ENCODE data around the gene GRIK4. TPM values are rescaled to one million over a fixed set of nuclear protein-coding genes. Genes with fewer than 3 reads are reported as not detected.

The GRIK4 gene
- total RNA-seq, 1 donor from 2014 or later, result 2.2 TPM

DNA sequence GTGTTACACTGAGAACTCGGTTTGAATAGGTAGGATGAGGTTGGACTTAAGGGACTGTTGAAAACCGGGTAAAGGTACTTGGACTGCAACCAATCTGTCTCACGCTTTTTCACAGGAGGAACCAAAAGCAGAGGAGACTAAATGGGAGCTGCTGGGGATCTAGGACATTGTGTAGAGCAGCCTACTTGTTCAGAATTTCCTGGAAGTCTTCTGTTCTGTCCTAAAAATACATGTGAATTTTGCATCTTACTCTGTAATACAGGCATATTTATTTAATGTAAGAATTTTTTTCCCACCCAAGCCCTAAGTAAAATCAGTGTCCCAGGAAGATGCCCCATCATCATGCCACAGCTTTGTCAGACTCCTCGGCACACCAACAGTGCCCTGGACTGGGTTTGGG lies 460.3 kb downstream of the GRIK4 start:
- H3K27ac Mint-ChIP-seq (ENCODE audit: unreplicated experiment), result no peak overlapping the region
- Histone ChIP-seq H3K27ac (ENCODE audit: low read depth, low read length) (no peak overlapping the region), H3K79me2 (ENCODE audit: insufficient read depth, low read length) (no peaks in the 10 kb centered on the region), H3K4me1 (ENCODE audit: insufficient read depth, low read length) (no peaks in the 10 kb centered on the region), H3K4me2 (ENCODE audit: low read length) (no peak overlapping the region), H4K20me1 (ENCODE audit: insufficient read depth, low read length) (no peaks in the 10 kb centered on the region), H3K27me3 (ENCODE audit: insufficient read depth, low read length) (no peaks in the 10 kb centered on the region), H2AFZ (ENCODE audit: low read depth, low read length) (no peak overlapping the region), H3K36me3 (ENCODE audit: insufficient read depth, low read length) (no peaks in the 10 kb centered on the region), H3K9me3 (ENCODE audit: insufficient read depth, low read depth, low read length) (no peaks in the 10 kb centered on the region), H3K4me3 (ENCODE audit: insufficient read depth, low read depth, low read length) (no peak overlapping the region), H3K9ac (ENCODE audit: low read length) (no peak overlapping the region)
- TF ChIP-seq CTCF (IDR thresholded peaks at IDR 0.05; ENCODE audit: insufficient read depth, low read depth, low read length), result no peak
- no peak for TF ChIP-seq EZH2 (IDR thresholded peaks at IDR 0.05; ENCODE audit: insufficient read depth, low read length)
- H3K4me3 Mint-ChIP-seq (ENCODE audit: unreplicated experiment), result no peak overlapping the region
- H3K4me1 Mint-ChIP-seq (ENCODE audit: low read depth, unreplicated experiment), result peaks cover 16% of the 10 kb centered on the region
- no peaks in the 10 kb centered on the region for H3K9me3 Mint-ChIP-seq (ENCODE audit: unreplicated experiment)
- H3K36me3 Mint-ChIP-seq (ENCODE audit: low read depth, unreplicated experiment), result peaks cover 6% of the 10 kb centered on the region
- FAIRE-seq (no peak), DNase-seq (ENCODE audit: low read depth) (no peak)
- H3K27me3 Mint-ChIP-seq (ENCODE audit: low read depth, unreplicated experiment), result peaks cover 12% of the 10 kb centered on the region

DNA sequence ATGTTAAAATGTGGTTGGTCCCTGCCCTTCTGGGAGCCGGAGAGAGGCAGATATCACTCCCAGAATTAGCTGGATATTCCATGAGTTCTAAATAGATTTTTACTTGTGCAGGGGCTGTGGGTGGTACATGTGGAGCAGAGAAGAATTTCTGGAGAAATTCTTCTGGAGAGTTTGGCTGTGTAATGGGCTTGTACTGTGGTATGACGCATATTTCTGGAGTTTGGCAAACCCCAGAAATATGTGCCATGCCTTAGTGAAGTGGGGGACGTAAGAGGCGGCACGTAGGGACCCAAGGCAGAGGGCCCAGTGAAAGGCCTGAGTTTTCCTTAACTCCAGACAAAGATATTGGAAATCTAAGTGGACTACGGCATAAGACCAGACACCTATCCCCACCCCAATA lies 461.1 kb downstream of the GRIK4 start:
- H3K79me2 ChIP-seq (ENCODE audit: insufficient read depth, low read length), result no peaks in the 10 kb centered on the region
- H3K36me3 ChIP-seq (ENCODE audit: insufficient read depth, low read length), result no peaks in the 10 kb centered on the region
- no peaks in the 10 kb centered on the region for H3K9me3 ChIP-seq (ENCODE audit: insufficient read depth, low read depth, low read length)
- H3K4me1 ChIP-seq (ENCODE audit: insufficient read depth, low read length), result no peaks in the 10 kb centered on the region
- H4K20me1 ChIP-seq (ENCODE audit: insufficient read depth, low read length), result no peaks in the 10 kb centered on the region
- H3K4me3 ChIP-seq (ENCODE audit: insufficient read depth, low read depth, low read length), result no peak overlapping the region
- H3K36me3 Mint-ChIP-seq (ENCODE audit: low read depth, unreplicated experiment), result peaks cover 6% of the 10 kb centered on the region
- TF ChIP-seq EZH2 (IDR thresholded peaks at IDR 0.05; ENCODE audit: insufficient read depth, low read length) (no peak), CTCF (IDR thresholded peaks at IDR 0.05; ENCODE audit: insufficient read depth, low read depth, low read length) (no peak)
- no peak overlapping the region for H3K4me2 ChIP-seq (ENCODE audit: low read length)
- H3K27ac Mint-ChIP-seq (ENCODE audit: unreplicated experiment), result no peak overlapping the region
- peaks cover 18% of the 10 kb centered on the region for H3K4me1 Mint-ChIP-seq (ENCODE audit: low read depth, unreplicated experiment)
- H3K9me3 Mint-ChIP-seq (ENCODE audit: unreplicated experiment), result no peaks in the 10 kb centered on the region
- FAIRE-seq, result no peak
- no peak overlapping the region for H3K9ac ChIP-seq (ENCODE audit: low read length)
- peaks cover 12% of the 10 kb centered on the region for H3K27me3 Mint-ChIP-seq (ENCODE audit: low read depth, unreplicated experiment)
- no peak for DNase-seq (ENCODE audit: low read depth)
- H3K27ac ChIP-seq (ENCODE audit: low read depth, low read length), result no peak overlapping the region
- no peaks in the 10 kb centered on the region for H3K27me3 ChIP-seq (ENCODE audit: insufficient read depth, low read length)
- no peak overlapping the region for H2AFZ ChIP-seq (ENCODE audit: low read depth, low read length)
- H3K4me3 Mint-ChIP-seq (ENCODE audit: unreplicated experiment), result no peak overlapping the region

DNA sequence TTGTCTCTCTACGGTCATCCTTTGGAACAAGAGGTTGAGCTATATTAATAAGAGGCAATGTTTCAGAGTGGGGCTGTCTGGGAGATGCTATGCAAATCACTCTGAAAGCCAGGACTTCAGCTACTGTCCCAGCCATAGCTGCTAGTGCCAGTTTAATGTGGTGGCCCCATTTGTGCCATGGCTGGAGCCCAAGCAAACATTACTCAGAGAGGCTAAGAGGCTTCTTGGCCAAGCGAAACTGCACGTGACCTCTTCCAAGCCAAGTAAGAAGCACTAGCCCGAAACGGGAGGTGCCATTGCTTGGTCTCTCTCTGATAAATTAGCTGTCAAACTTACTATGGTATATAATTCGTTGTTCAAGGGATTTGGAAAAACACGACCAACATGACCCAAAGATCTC lies 462.0 kb downstream of the GRIK4 start:
- Histone ChIP-seq H3K4me1 (ENCODE audit: insufficient read depth, low read length) (no peaks in the 10 kb centered on the region), H4K20me1 (ENCODE audit: insufficient read depth, low read length) (no peaks in the 10 kb centered on the region), H3K27me3 (ENCODE audit: insufficient read depth, low read length) (no peaks in the 10 kb centered on the region), H3K27ac (ENCODE audit: low read depth, low read length) (no peak overlapping the region), H3K9ac (ENCODE audit: low read length) (no peak overlapping the region), H3K4me2 (ENCODE audit: low read length) (no peak overlapping the region), H3K4me3 (ENCODE audit: insufficient read depth, low read depth, low read length) (no peak overlapping the region), H3K36me3 (ENCODE audit: insufficient read depth, low read length) (no peaks in the 10 kb centered on the region), H3K9me3 (ENCODE audit: insufficient read depth, low read depth, low read length) (no peaks in the 10 kb centered on the region), H2AFZ (ENCODE audit: low read depth, low read length) (no peak overlapping the region), H3K79me2 (ENCODE audit: insufficient read depth, low read length) (no peaks in the 10 kb centered on the region)
- H3K27ac Mint-ChIP-seq (ENCODE audit: unreplicated experiment), result no peak overlapping the region
- FAIRE-seq (no peak), DNase-seq (ENCODE audit: low read depth) (no peak)
- no peak overlapping the region for H3K4me3 Mint-ChIP-seq (ENCODE audit: unreplicated experiment)
- TF ChIP-seq CTCF (IDR thresholded peaks at IDR 0.05; ENCODE audit: insufficient read depth, low read depth, low read length) (no peak), EZH2 (IDR thresholded peaks at IDR 0.05; ENCODE audit: insufficient read depth, low read length) (no peak)
- peaks cover 12% of the 10 kb centered on the region for H3K27me3 Mint-ChIP-seq (ENCODE audit: low read depth, unreplicated experiment)
- H3K9me3 Mint-ChIP-seq (ENCODE audit: unreplicated experiment), result no peaks in the 10 kb centered on the region
- peaks cover 6% of the 10 kb centered on the region for H3K36me3 Mint-ChIP-seq (ENCODE audit: low read depth, unreplicated experiment)
- H3K4me1 Mint-ChIP-seq (ENCODE audit: low read depth, unreplicated experiment), result peaks cover 20% of the 10 kb centered on the region
